SIG-M5 treated with dmso at 0.1 percent for 504 hours (cell line): ENCODE data around the gene PPHLN1.

ENCODE experiments used
- DNase-seq: peaks from one replicate; lab custom pipeline; 2025; ENCODE audit not compliant: unreplicated experiment; lab: John Stamatoyannopoulos, UW

The PPHLN1 gene

DNA sequence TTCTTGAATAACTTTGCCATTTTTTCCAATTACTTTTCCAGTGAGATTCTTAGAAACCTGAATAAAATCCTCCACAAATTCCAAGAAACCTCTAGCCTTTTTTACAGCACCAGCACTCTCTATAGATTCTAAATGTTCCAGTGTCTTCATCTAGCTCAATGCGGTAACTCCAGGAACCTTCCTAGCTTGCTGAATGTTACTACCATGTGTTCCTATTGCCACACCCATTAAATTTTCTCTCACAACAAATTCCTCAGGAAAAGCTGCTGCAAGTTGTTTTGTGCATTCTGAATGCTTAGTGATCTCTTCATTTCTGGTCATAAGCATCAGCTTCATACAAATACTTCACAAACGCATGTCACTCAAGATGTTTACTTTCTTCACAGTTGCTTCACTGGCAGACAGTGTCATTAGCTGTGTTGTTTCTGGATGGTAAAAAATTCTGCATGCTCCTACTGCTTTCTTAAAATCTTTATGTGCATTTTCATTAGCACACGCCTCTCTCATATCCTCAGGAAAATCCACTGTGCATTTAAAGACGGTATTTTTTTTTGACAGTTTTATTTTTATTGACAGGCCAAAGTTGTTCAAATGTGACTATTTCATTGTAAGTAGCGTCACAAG, 106.7 kb downstream of the PPHLN1 start:
- DNase-seq = no peak

GRCh38 chr12:42440608-42441007, 114.6 kb downstream of the PPHLN1 start:
- no peak for DNase-seq

GRCh38 chr12:42442311-42442759, 116.4 kb downstream of the PPHLN1 start:
- DNase-seq = no peak

DNA sequence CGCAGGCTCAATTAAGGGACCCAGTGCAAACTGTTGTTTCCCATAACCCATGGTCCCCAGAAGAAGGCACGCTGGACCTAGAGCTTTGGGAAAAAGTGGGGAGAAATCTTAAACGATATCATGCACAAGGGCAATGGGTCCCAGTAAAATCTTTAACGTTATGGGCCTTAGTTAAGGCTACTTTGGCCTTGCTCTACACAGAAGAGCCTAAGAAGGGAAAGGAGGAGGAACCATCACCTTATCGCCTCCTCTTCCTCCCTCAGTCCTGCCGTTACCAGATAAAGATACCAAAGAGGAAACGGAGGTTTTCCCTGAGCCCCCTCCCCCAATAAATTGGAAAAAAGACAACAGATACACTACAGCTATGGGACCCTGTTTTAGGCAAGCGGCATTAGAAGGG, 116.9 kb downstream of the PPHLN1 start:
- DNase-seq = no peak

- DNase-seq = no peak
These were observed 118.4 kb downstream of the PPHLN1 start for GRCh38 chr12:42444192-42444943.

DNA sequence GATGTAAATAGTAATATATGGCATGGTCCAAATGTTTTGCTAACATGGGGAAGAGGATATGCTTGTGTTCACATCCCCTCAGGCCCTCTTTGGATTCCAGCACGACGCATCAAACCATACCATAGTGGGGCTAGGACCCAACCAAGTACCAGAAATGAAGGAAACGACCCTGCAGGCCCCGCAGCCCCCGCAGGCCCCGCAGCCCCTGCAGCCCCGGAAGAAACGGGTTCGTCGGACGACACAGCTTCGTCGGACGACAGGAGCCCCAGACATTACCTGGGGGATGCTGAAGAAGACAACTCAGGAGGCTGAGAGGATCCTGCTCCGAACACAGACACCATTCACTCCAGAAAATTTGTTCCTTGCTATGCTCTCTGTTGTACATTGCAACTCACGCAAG, 119.9 kb downstream of the PPHLN1 start:
- no peak for DNase-seq

DNA sequence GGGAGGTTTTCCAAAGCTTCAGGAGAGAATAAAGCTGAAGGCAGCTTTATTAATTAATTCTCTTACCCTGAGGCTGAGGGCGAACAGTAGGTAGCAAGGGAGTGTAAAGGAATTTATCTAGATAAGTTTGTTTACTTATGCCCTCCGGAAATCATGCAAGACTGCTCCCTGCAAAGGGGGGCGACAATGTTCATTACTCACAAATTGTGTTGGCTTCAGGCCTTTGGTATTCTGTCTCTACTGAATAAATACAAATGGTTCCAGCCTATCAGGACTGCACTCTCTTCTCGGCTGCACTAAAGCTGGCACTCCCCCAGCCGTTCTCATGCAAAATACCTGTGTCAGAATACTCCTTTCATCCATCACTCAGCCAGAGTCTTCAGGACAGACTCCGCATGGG, 120.8 kb downstream of the PPHLN1 start:
- no peak for DNase-seq

- DNase-seq = no peak
These were observed 121.4 kb downstream of the PPHLN1 start for GRCh38 chr12:42447371-42447786.

GRCh38 chr12:42448841-42449240, 122.9 kb downstream of the PPHLN1 start:
- no peak for DNase-seq

DNA sequence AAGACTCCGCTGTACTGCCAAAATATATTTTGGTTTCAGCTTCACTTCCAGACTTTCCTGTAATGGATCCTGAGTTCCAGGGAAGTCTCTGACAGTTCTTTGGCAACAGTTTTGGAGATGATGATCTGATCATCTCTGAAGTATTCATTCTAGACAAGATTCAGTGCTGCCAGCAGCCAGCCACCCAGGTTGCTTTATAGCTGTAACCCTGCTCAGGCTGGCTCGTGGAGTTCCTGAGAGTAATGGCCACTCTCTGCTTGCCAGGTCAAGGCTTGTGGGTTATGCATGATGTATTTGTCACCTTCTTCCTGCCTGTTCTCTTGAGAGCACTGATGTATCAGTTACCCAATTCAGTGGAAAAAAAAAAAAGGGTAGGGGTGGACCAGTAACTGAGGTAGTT, 124.3 kb downstream of the PPHLN1 start:
- no peak for DNase-seq

DNA sequence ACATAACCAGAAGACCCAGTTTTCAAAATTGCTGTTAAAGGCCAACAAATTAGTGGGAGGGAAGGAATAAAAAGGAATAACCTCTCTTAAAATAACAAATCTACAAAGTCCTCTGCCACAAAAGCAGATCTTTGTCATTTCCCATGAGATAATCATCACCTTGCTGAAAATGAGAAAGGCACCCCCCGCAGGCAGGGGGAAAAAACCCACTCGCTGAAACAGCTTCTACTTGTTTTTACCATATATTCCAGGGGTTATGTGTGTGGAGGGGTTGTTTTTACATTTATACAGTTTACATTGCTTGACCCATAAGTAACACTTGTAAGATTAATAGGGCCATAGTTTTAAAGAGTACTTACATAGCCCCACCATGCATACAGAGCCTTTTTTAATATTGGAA, 132.6 kb downstream of the PPHLN1 start:
- no peak for DNase-seq

DNA sequence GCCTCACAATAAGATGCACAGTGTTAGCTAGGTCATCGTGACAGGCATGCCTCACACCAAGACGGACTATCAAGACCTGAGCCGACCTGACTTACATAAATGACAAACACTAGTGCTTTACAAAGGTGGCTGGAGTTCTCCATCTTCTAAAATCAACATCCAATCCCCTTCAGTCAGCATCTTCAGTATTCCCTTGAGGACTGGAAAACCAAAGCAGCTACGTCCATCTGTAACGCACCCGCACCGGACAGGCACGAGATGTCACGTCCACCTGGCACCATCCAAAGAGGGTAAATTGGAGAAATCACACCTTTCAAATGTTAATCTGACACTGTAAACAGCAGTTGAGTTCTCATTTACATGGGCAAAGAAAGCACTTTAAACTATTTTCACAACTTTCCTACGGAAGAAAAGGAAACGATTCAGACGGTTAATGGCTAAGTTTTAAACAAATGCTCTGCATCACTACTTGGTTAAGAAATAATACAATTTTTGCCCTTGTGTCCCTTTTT, 133.4 kb downstream of the PPHLN1 start:
- DNase-seq = no peak

DNA sequence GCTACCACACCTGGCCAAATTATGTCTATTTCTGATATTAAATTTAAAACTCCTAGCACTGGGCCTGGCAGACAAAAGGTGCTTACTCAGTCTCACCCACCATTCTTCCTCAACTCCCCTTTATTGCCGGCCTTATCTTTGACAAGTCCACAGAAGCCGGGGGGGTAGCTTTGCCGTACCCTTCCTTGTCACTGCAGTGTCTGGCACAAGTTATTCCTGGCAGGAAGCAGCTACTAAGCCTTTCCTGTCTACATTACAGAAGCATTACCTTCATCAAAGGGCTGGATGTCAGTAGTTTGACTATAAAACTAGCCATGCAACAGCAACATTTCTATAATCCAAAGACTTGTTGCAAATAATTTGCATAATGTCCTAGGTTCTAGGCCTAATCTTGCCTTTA, 136.5 kb downstream of the PPHLN1 start:
- no peak for DNase-seq

GRCh38 chr12:42463671-42464070, 137.7 kb downstream of the PPHLN1 start:
- no peak for DNase-seq

DNA sequence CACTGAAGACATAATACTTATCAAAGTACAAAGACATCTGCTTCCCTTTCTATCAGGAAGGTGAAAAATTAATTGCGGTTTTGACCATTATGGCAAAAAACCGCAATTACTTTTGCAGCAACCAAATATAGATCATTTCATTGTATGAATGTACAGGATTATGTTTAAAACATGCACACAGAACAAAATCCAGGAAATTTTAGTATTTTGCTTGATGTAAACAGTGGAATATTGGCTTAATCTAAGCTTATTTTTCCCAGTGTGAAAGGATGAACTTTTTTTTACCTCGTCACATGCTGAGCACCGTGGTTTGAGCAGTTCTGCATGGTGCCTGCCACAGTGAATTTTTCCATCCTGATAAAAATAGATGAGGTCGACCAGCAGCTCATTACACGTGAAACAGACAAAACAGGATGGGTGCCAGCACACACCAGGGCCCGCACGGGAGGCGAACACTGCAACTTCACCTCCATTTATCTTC, 142.4 kb downstream of the PPHLN1 start:
- DNase-seq = no peak

GRCh38 chr12:42468921-42469320, 143.0 kb downstream of the PPHLN1 start:
- DNase-seq = no peak

DNA sequence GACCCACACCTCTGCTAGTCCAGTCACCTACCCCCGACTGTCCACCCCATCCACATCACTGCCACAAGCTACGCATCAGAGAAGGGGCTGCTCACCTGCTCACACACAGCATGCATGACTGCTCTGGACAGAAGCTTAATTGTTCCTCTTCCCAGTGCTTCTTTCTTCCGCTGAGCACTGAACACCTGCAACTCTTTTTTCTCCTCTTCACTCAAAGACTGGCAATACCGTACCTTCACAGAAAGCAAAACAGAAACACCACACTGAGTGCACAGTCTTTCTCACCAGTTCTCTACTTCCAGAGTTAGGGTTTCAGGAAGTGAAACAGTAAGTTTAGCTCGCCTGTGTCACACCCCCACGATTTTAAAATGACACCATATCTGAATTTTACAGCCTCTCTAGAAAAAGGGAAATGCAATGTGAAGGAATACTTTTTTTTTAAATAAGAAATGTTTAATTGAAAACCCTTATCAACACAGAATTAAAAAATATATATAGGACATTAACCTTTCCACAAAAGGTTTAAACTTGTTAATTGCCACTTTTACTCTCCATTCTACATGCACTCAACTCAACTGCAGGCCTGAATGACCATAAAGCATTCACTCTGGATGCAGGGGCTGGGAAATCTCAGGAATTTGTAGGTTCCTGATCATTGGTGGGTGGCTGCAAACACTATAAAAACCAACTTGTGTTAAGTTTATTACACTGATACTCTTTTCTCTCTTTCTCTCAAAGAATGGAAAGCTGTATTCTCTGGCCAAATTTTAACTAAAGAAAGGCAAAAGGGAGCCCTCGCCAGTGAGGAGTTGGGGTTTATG, 143.6 kb downstream of the PPHLN1 start:
- peak; percentile 92 for DNase-seq

- no peak for DNase-seq
These were observed 146.4 kb downstream of the PPHLN1 start for GRCh38 chr12:42472376-42472775.

DNA sequence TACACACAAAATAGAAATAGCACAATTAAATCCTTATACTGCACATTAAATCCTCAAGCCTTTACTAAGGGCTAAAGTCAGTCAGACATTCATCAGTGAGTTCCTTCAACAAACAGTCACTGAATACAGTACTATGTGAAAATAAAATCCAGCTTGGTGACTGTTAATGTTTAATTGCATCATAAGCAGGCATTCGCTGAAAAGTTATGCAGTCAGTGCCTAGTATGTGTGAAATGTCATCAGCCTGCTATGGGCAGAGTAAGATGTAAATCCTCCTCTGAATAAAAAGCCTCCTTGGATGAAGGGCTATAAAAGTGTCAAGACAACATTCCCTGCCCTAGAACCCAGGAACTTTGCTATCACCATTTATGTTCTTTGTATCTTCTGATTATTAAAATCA, 147.2 kb downstream of the PPHLN1 start:
- no peak for DNase-seq

GRCh38 chr12:42473561-42473960, 147.6 kb downstream of the PPHLN1 start:
- DNase-seq = no peak

- DNase-seq = peak; percentile 9
These were observed 148.4 kb downstream of the PPHLN1 start for GRCh38 chr12:42474391-42474790.

- no peak for DNase-seq
These were observed 149.1 kb downstream of the PPHLN1 start for GRCh38 chr12:42475106-42475505.
